Fibroblast of lung (primary cell): Measurements from ENCODE around the gene DCHS2.

Source experiments
- EZH2 ChIP-seq: IDR thresholded peaks from 2 replicates; pipeline ENCODE4 v1.5.1; 2012; ENCODE audit warnings: low read length, control low read depth, mild to moderate bottlenecking; ENCODE audit errors: missing control alignments
- TF ChIP-seq, protein P1 (sequence below), 2 donors: IDR thresholded peaks in 1 of 2; conservative IDR thresholded peaks in 1 of 2; 1 replicate in 1 of 2; 2 replicates in 1 of 2; pipeline ENCODE4 v1.5.1; 2011 to 2012; ENCODE audit warnings: low read length in 2 of 2, control low read depth in 1 of 2, inconsistent platforms in 1 of 2, low read depth in 1 of 2, mild to moderate bottlenecking in 1 of 2

DNA sequence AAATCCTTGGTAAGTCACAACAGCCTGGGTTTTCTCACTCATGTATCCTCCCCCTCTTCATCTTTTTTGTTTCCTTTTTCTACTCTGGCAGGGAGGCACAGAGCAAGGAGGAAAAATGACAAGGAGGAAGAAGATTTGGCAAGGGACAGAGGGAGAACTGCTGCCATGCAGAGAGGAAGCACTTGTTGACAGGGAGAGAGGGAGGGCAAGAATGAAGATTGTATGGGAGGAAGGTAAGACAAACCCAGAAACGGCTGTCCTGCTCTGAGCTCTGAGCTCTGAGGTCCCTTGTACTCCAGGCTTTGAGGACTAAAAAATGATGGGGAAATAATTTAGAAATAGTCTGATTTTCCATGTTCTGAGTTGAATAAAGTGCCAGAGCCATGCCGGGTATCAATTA is 123.9 kb downstream of the DCHS2 start:
- TF ChIP-seq, protein P1, sequence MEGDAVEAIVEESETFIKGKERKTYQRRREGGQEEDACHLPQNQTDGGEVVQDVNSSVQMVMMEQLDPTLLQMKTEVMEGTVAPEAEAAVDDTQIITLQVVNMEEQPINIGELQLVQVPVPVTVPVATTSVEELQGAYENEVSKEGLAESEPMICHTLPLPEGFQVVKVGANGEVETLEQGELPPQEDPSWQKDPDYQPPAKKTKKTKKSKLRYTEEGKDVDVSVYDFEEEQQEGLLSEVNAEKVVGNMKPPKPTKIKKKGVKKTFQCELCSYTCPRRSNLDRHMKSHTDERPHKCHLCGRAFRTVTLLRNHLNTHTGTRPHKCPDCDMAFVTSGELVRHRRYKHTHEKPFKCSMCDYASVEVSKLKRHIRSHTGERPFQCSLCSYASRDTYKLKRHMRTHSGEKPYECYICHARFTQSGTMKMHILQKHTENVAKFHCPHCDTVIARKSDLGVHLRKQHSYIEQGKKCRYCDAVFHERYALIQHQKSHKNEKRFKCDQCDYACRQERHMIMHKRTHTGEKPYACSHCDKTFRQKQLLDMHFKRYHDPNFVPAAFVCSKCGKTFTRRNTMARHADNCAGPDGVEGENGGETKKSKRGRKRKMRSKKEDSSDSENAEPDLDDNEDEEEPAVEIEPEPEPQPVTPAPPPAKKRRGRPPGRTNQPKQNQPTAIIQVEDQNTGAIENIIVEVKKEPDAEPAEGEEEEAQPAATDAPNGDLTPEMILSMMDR (conservative IDR thresholded peaks at IDR 0.05 in 1 of 2, IDR thresholded peaks at IDR 0.05 in 1 of 2; ENCODE audit: low read depth in 1 of 2, low read length in 2 of 2): no peak
- TF ChIP-seq EZH2: no peak
